Sigmoid colon (tissue), 4 donors: ENCODE measurements around the gene OASL.

ENCODE experiments used
- CTCF ChIP-seq, 4 experiments: fragments of 450-650 bp in 3 of 4; fragments of 200-600 bp in 1 of 4; IDR thresholded peaks; one replicate each; pipeline ENCODE4 v1.5.1; 2016 to 2019; ENCODE audit warnings: antibody characterized with exemption in 4 of 4, mild to moderate bottlenecking in 3 of 4, moderate library complexity in 2 of 4
- EP300 ChIP-seq, 4 donors: sonication (generic); formaldehyde crosslinking; IDR thresholded peaks; one replicate each; pipeline ENCODE4 v1.6.1; 2017; ENCODE audit warnings: antibody characterized with exemption in 4 of 4
- POLR2A ChIP-seq, 2 donors: fragments of 450-650 bp; IDR thresholded peaks; one replicate each; pipeline ENCODE4 v1.6.1; 2016; ENCODE audit warnings: antibody characterized with exemption in 2 of 2, mild to moderate bottlenecking in 2 of 2, moderate library complexity in 2 of 2
- POLR2AphosphoS5 ChIP-seq, 4 donors: sonication (generic); formaldehyde crosslinking; IDR thresholded peaks; one replicate each; pipeline ENCODE4 v1.6.1; 2017; ENCODE audit warnings: antibody characterized with exemption in 4 of 4

- TF ChIP-seq CTCF (IDR thresholded peaks at IDR 0.05) = no peak
- TF ChIP-seq EP300 (IDR thresholded peaks at IDR 0.05) = no peak
- TF ChIP-seq POLR2A (IDR thresholded peaks at IDR 0.05) = no peak
- TF ChIP-seq POLR2AphosphoS5 (IDR thresholded peaks at IDR 0.05) = no peak
These were observed 38.5 kb downstream of the OASL start for GRCh38 chr12:121000530-121000929.
